Epithelial cell of proximal tubule (primary cell): Measurements from ENCODE around the gene BACH2. TPM values are rescaled to one million over a fixed set of nuclear protein-coding genes. Genes with fewer than 3 reads are reported as not detected.

Source experiments
- DNase-seq: peaks from one replicate; pipeline ENCODE4 v3.0.0-alpha.2; 2011; ENCODE audit warnings: low read depth
- H3K4me3 ChIP-seq: 2 replicates; pipeline ENCODE4 v1.5.1; 2011; ENCODE audit warnings: low read depth, mild to moderate bottlenecking, low read length
- total RNA-seq: library from RNA; depleted of rRNA; stranded (reverse); fragments of >200 nt; gene quantifications from 2 replicates; pipeline ENCODE4 v1.2.3, GENCODE V29; 2015
- TF ChIP-seq, protein P1 (sequence below): conservative IDR thresholded peaks from 2 replicates; pipeline ENCODE4 v1.5.1; 2012; ENCODE audit warnings: low read depth, mild to moderate bottlenecking, low read length

The BACH2 gene
- total RNA-seq, 1 donor from 2014 or later: 0.69 TPM

DNA sequence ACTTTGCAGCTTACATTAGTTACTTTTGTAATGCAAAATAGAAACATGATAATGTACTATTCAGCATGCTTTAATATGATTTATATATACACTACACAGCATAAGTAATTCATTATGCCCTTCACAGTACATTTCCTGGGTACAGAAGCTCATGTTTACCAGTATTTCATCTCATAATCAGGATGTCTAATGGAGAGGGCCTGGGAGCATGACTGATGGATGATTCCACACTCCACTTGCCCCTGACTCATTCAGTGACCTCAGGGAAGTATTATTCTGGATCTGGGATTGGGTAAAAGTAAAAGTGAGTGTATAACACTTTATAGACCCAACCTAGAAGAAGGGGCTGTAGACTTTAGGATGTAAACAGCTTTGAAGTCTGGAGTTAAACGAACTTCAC is 31.4 kb upstream of the BACH2 start:
- peak; percentile 46 for DNase-seq

DNA sequence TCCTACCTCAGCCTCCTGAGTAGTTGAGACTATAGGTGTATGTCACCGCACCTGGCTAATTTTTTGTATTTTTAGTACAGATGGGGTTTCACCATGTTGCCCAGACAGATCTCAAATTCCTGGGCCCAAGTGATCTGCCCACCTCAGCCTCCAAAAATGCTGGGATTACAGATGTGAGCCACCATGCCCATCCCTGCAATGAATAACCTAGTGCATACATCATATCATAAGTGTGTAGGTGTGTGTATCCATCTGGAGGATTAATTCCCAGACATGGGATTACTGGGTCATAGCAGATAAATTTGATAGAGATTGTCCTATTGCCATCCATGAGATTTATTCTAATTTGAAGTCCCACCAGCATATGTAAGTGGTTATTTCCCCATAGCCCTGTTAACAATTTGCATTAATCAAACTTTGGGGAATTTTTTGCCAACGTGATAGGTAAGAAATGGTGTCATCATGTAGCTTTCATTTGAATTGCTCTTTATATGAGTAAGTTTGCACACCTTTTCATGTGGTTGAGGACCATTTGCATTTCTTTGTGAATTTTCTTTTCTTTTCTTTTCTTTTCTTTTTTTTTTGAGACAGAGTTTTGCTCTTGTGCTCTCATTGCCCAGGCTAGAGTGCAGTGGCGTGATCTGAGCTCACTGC is 29.9 kb upstream of the BACH2 start:
- DNase-seq: no peak
- no peak overlapping the region for H3K4me3 ChIP-seq
- TF ChIP-seq, protein P1, sequence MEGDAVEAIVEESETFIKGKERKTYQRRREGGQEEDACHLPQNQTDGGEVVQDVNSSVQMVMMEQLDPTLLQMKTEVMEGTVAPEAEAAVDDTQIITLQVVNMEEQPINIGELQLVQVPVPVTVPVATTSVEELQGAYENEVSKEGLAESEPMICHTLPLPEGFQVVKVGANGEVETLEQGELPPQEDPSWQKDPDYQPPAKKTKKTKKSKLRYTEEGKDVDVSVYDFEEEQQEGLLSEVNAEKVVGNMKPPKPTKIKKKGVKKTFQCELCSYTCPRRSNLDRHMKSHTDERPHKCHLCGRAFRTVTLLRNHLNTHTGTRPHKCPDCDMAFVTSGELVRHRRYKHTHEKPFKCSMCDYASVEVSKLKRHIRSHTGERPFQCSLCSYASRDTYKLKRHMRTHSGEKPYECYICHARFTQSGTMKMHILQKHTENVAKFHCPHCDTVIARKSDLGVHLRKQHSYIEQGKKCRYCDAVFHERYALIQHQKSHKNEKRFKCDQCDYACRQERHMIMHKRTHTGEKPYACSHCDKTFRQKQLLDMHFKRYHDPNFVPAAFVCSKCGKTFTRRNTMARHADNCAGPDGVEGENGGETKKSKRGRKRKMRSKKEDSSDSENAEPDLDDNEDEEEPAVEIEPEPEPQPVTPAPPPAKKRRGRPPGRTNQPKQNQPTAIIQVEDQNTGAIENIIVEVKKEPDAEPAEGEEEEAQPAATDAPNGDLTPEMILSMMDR: no peak

More for the DNA sequence above, 31.4 kb upstream of the BACH2 start:
- TF ChIP-seq, protein P1: no peak
- H3K4me3 ChIP-seq: no peak overlapping the region

DNA sequence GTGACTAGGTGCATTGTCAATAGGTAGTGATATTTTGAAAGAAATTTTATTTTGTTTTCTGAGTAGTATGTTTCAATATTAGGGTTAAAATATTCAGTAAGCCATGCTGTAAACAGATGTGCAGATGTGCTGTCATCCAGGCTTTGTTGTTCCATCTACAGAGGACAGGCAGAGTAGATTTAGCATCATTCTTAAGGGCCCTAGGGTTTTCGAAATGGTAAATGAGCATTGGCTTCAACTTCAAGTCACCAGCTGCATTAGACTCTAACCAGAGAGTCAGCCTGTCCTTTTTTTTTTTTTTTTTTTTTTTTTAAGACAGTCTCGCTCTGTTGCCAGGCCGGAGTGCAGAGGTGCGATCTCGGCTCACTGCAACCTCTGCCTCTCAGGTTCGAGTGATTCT is 27.1 kb upstream of the BACH2 start:
- no peak for DNase-seq
- H3K4me3 ChIP-seq: no peak overlapping the region
- TF ChIP-seq, protein P1: no peak

DNA sequence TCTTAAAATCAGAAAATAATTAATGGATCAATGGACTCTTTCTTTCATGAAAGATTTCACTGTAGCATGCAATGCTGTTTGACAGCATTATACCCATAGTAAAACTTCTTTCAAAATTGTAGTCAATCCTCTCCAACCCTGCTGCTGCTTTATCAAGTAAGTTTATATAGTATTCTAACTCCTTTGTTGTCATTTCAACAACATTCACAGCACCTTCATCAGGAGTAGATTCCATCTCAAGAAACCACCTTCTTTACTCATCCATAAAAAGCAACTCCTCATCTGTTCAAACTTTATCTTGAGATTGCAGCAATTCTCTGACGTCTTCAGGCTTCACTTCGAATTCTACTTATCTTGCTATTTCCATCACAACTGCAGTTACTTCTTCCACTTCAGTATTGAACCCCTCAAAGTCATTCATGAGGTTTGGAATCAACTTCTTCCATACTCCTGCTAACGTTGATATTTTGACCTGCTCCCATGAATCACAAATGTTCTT is 26.4 kb upstream of the BACH2 start:
- no peak overlapping the region for H3K4me3 ChIP-seq
- TF ChIP-seq, protein P1: no peak
- DNase-seq: no peak

DNA sequence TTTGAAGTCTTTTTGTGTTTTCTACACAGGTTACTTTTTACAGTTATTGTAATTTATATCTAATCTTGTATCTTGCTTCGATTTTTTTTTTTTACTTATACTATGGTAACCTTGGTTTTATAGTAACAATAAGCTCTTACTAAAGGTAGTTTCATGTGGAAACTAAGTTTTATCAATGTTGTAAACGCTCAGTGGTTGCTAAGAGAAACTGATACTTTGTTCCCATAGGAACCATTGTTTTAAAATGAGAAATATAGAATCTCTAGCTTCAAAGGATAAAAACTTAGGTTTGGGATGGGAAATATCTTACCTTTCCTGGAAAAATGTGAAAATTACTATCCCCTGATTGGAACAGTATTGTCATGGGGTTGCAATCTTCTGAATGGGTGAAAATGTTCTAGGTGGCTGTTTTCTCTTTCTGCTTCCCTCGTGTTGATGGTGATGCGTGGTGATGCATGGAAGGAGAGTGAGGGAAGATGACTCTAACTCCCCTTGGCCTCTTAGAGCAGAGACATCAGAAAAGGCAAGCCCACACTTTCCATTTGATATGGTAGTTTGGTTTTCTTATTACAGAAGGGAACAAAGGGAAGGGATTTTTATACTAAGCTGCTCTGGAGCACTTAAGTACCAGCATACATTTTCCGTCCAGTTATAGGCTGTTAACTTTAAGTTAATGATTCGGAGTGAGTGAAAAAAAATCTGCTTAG is 23.5 kb upstream of the BACH2 start:
- TF ChIP-seq, protein P1: no peak
- no peak overlapping the region for H3K4me3 ChIP-seq
- DNase-seq: no peak

DNA sequence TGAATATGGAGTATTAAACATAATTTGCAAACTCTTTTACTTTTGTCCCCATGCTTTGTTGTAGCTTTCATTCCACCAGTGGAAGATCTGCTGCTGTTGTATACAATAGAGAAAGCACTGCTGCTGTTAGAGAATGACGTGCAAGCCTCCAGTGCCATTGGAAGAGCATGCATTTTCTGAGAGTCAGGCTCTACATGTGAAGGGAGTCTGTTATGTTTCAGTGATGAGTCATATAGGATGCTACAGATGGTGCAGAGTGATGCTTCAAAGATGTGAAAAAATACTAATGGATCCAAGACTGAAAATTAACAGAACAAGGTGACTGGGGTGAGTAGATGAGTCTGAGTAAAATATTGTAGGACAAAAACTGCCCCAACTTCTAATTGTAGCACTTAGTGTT is 22.4 kb upstream of the BACH2 start:
- no peak for DNase-seq
- H3K4me3 ChIP-seq: no peak overlapping the region
- TF ChIP-seq, protein P1: no peak
